Measurements from ENCODE around the gene SPRED3.

The SPRED3 gene

DNA sequence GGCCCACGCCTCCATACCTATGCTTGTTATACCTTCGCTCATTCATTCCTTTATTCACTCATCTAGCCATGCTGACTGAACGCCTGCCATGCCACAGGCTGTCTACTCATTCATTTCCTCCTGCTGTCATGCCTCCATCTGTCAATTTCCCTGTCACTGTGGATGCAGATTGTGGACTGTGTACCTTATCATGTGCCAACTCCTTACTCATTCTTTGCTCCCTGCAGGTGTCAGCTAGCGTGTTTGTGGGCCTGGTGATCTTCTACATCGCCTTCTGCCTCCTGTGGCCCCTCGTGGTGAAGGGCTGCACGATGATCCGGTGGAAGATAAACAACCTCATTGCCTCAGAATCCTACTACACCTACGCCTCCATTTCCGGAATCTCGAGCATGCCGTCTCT lies 18.2 kb upstream of the SPRED3 start:
- TF ChIP-seq, protein P1, sequence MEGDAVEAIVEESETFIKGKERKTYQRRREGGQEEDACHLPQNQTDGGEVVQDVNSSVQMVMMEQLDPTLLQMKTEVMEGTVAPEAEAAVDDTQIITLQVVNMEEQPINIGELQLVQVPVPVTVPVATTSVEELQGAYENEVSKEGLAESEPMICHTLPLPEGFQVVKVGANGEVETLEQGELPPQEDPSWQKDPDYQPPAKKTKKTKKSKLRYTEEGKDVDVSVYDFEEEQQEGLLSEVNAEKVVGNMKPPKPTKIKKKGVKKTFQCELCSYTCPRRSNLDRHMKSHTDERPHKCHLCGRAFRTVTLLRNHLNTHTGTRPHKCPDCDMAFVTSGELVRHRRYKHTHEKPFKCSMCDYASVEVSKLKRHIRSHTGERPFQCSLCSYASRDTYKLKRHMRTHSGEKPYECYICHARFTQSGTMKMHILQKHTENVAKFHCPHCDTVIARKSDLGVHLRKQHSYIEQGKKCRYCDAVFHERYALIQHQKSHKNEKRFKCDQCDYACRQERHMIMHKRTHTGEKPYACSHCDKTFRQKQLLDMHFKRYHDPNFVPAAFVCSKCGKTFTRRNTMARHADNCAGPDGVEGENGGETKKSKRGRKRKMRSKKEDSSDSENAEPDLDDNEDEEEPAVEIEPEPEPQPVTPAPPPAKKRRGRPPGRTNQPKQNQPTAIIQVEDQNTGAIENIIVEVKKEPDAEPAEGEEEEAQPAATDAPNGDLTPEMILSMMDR (IDR thresholded peaks at IDR 0.05; ENCODE audit: control extremely low read depth, extremely low read depth, low read depth, missing control alignments), result no peak
- POLR2A ChIA-PET, result no interaction called here
- CTCF ChIA-PET, result interaction anchor here (1.2 kb wide), 1 partner anchor 32 kb away, joined by 3 read pairs; the partner anchor contains the start of gene FAM98C
- no peak for DNase-seq (ENCODE audit: extremely low spot score)

DNA sequence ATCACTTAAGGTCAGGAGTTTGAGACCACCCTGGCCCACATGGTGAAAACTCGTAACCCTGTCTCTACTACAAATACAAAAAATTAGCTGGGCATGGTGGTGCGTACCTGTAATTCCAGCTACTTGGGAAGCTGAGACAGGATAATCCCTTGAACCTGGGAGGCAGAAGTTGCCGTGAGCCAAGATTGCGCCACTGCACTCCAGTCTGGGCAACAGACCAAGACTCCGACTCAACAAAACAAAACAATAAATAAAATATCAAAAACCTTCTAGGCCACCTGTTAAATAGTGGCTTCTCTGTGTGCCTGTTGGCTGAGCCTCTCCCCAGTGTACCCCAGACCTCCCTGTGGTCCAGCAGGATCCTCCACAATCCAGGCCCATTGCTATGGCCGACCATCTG lies 17.4 kb upstream of the SPRED3 start:
- DNase-seq (ENCODE audit: extremely low spot score), result no peak
- TF ChIP-seq, protein P1 (IDR thresholded peaks at IDR 0.05; ENCODE audit: control extremely low read depth, extremely low read depth, low read depth, missing control alignments), result no peak
- ChIA-PET CTCF (interaction anchor here (1.2 kb wide), 1 partner anchor 32 kb away, joined by 3 read pairs; the partner anchor contains the start of gene FAM98C), POLR2A (no interaction called here)

DNA sequence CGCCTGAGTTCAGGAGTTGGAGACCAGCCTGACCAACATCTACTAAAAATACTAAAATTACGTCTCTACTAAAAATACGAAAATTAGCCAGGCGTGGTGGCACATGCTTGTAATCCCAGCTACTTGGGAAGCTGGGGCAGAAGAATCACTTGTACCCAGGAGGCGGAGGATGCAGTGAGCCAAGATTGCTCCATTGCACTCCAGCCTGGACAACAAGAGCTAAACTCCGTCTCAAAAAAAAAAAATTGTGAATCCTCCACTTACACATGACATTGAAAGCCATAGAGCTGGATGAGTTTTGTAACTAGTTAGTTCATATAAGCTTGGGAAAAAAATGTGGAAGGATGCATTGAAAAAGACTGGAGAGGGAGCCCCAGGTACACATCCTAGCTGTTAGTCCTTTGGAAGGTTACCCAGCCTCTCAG lies 14.6 kb upstream of the SPRED3 start:
- ChIA-PET CTCF (interaction anchor here (0.6 to 2.3 kb wide), 17 partner anchors 8 to 475 kb away, joined by 3 to 26 read pairs (median 5); partner anchors contain the start of genes CATSPERG, FAM98C and GGN), POLR2A (interaction anchor here (0.6 to 3.2 kb wide), 9 partner anchors 11 to 446 kb away, joined by 4 to 40 read pairs (median 7); partner anchors contain the start of genes CATSPERG, FAM98C, GGN and SPRED3)
- DNase-seq (ENCODE audit: extremely low spot score), result no peak
- TF ChIP-seq, protein P1 (IDR thresholded peaks at IDR 0.05; ENCODE audit: control extremely low read depth, extremely low read depth, low read depth, missing control alignments), result no peak

DNA sequence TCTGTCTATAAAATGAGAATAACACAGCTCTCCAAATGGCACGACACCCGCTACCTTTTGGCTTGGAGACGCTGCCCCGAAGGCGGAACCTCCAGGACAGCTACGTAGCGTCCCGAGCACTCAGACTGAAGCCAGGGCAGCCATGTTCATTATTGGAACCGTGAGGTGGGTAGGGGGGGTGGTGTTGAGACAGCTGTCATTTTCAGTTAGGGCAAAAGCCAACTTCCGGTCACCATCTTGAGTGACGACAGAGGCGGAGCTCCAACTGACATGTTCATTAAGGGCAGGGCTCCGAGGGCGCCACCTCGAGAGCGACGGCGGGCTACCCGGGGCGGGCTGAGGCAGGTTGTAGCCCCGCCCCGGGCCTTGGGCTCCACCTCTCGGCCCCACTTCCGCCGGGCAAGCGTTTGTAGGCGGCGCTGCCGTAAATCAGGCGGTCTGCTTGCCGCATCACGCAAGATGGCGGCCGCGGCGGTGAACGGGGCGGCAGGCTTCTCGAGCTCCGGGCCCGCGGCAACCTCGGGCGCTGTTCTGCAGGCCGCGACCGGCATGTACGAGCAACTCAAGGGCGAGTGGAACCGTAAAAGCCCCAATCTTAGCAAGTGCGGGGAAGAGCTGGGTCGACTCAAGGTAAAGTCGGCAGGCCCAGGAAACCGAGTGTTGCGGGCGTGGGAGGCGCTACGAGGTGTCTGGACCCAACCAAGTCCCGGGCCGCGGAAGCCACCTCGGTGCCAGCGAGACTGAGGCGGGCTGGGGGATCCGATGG lies 14.0 kb upstream of the SPRED3 start, which contains the start of gene PSMD8:
Gene PSMD8 (plus strand): TSS at position 240 of the 766 bp plus-strand sequence. CDS start 31 bp downstream, at position 271.
- TF ChIP-seq, protein P1 (IDR thresholded peaks at IDR 0.05; ENCODE audit: control extremely low read depth, extremely low read depth, low read depth, missing control alignments), result peak; percentile 34
- POLR2A ChIA-PET, result interaction anchor here (0.6 to 3.2 kb wide), 10 partner anchors 11 to 445 kb away, joined by 3 to 40 read pairs (median 6); partner anchors contain the start of genes CATSPERG, FAM98C, GGN and SPRED3
- CTCF ChIA-PET, result interaction anchor here (0.6 to 2.3 kb wide), 16 partner anchors 9 to 473 kb away, joined by 3 to 26 read pairs (median 6); partner anchors contain the start of genes CATSPERG, FAM98C and GGN
- peak; percentile 99 for DNase-seq (ENCODE audit: extremely low spot score)

DNA sequence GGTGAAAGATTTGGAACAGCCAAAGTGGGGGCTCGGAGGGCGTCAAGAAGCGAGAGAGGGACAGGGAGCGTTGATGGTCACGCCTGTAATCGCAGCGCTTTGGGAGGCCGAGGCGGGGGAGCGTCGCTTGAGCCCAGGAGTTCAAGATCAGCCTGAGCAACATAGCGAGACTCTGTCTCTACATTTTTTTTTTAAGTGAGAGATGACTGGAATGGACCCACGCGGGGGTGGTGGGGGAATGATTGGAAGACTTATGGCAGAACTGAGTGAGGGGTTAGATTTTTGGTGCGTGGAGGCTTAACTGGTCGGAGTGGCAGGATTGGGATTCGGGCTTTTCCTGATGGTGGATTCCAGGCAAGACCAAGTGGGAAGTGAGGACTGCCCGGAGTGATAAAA lies 13.4 kb upstream of the SPRED3 start:
- CTCF ChIA-PET, result interaction anchor here (0.6 to 1.5 kb wide), 7 partner anchors 9 to 155 kb away, joined by 3 to 12 read pairs (median 3); partner anchors contain the start of gene FAM98C
- TF ChIP-seq, protein P1 (IDR thresholded peaks at IDR 0.05; ENCODE audit: control extremely low read depth, extremely low read depth, low read depth, missing control alignments), result no peak
- no peak for DNase-seq (ENCODE audit: extremely low spot score)
- POLR2A ChIA-PET, result interaction anchor here (1.0 to 3.2 kb wide), 4 partner anchors 11 to 28 kb away, joined by 5 to 40 read pairs (median 10); partner anchors contain the start of genes FAM98C, GGN and SPRED3

DNA sequence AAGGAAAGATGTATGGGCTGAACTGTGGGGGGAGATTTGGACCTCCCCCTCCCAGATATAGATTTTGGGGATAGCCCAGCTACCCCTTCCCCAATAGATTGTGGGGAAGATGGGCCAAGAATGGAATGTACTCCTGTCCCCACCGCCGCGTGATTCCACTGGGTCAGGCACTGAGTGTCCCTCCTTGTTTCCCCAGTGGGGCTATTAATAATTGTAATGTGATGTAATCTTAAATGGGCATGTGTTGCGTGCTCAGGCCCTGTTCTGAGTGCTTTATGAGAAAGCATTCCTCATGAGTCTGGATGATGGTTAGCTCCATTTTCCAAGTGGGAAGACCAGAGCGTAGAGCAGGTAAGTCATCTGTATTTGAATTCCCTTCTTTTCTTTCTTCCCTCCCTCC lies 12.7 kb upstream of the SPRED3 start:
- ChIA-PET POLR2A (interaction anchor here (0.7 to 3.2 kb wide), 3 partner anchors 10 to 782 kb away, joined by 4 to 40 read pairs (median 9); partner anchors contain the start of genes GGN and SPRED3), CTCF (interaction anchor here (0.6 to 2.0 kb wide), 6 partner anchors 9 to 478 kb away, joined by 3 to 4 read pairs (median 4); partner anchors contain the start of gene CATSPERG)
- DNase-seq (ENCODE audit: extremely low spot score), result no peak
- TF ChIP-seq, protein P1 (IDR thresholded peaks at IDR 0.05; ENCODE audit: control extremely low read depth, extremely low read depth, low read depth, missing control alignments), result no peak
